Fibroblast of peridontal ligament (primary cell): Measurements from ENCODE around the gene STAU1.
"Not testable (repeated sequence)": the region's sequence is repeated elsewhere in the genome, so short reads cannot be mapped to it uniquely, and the experiment has no call there.

Experiments used
- DNase-seq: peaks from one replicate; pipeline ENCODE4 v3.0.0-alpha.2; 2010; ENCODE audit errors: extremely low read depth

Gene STAU1, protein sequence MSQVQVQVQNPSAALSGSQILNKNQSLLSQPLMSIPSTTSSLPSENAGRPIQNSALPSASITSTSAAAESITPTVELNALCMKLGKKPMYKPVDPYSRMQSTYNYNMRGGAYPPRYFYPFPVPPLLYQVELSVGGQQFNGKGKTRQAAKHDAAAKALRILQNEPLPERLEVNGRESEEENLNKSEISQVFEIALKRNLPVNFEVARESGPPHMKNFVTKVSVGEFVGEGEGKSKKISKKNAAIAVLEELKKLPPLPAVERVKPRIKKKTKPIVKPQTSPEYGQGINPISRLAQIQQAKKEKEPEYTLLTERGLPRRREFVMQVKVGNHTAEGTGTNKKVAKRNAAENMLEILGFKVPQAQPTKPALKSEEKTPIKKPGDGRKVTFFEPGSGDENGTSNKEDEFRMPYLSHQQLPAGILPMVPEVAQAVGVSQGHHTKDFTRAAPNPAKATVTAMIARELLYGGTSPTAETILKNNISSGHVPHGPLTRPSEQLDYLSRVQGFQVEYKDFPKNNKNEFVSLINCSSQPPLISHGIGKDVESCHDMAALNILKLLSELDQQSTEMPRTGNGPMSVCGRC

GRCh38 chr20:49187851-49188641 is at the start of gene STAU1:
TSS of gene STAU1 (minus strand) at chr20:49188334. CDS start at chr20:49166201, 22,133 bp downstream.
- DNase-seq = peak; percentile 90

- no peak for DNase-seq
These were observed 49.4 kb upstream of the STAU1 start for GRCh38 chr20:49237531-49237930.

- no peak for DNase-seq
These were observed 48.2 kb upstream of the STAU1 start for GRCh38 chr20:49236301-49236700.

DNA sequence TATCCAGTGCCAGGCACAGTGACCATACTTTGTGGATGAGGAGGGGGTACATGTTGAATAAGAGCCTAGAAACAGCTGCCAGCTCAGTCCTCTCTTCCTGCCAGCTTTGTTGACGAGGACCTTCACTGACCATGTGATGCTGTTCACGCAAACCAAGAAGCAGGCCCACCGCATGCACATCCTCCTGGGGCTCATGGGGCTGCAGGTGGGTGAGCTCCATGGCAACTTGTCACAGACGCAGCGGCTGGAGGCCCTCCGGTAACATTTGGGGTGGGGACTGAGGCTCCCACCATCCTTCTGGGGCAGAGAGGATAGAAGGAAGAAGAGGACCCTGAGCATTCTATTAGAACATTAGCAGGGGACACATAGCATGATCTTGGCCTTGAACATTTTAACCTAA is 46.7 kb upstream of the STAU1 start:
- no peak for DNase-seq

GRCh38 chr20:49233226-49233625 is 45.1 kb upstream of the STAU1 start:
- no peak for DNase-seq

DNA sequence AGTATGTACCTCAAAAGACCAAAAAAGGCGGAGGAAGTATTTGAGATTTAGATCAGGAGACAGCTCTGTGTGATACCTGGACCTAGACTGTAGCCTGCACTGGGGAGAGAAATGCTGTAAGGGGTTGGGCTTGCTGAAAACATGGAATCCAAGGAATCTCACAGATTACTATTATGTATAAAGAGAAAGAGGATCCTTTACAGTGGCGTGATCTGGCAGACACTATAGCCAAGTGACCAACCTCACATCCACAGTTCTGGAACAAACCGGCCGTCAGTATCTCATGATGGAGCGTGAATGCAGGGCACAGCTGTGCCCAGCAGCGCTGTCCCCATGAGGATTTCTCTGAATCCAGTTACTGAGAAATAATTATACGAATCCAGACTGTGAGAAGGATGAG is 43.3 kb upstream of the STAU1 start:
- DNase-seq = no peak

- DNase-seq = peak; percentile 26
These were observed 42.5 kb upstream of the STAU1 start for GRCh38 chr20:49230561-49231133.

DNA sequence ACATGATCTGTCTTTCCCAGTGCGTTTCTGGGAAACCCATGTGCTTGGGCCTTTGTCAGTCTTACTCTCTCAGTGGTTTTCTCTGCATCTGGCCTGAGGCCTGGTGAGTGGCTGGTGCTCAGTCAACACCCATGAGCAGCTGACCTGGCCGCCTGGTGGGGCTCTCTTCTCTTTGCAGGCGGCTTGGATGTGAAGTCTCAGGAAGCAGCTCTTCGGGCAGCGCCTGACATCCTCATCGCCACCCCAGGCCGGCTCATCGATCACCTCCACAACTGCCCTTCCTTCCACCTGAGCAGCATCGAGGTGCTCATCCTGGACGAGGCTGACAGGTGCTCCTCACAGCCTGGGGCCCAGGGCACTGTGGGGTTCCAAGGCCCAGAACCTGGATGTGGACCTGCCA is 41.9 kb upstream of the STAU1 start:
- no peak for DNase-seq

DNA sequence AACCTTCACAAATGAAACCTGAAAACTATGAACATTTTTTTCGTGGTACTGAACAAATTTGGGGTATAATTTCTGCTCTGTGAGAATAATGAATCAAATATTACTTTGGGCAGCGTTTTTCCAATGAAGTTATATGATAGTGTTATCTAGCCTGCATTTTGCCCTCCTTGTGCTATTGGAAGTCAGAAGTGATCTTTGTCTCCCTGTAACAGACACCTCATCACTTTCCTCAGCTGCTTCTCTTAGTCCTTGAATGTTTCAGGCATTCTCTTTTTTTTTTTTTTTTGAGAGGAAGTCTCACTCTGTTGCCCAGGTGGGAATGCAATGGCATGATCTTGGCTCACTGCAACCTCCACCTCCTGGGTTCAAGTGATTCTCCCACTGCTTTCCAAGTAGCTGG is 41.2 kb upstream of the STAU1 start:
- no peak for DNase-seq

DNA sequence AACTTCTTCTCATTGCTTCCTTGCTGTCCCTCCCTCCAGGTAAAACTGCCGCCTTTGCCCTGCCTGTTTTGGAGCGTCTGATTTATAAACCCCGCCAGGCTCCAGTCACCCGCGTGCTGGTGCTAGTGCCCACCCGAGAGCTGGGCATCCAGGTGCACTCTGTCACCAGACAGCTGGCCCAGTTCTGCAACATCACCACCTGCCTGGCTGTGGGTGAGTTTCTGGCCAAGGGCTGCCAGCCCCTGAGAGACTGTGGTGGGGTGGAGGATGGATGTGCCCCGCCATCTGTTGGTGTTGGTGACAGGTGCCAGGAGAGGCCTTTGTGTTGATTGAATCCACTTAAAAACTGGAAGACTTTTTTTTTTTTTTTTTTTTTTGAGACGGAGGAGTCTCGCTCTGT is 40.5 kb upstream of the STAU1 start:
- DNase-seq = no peak

GRCh38 chr20:49225896-49226295 is 37.8 kb upstream of the STAU1 start:
- no peak for DNase-seq

DNA sequence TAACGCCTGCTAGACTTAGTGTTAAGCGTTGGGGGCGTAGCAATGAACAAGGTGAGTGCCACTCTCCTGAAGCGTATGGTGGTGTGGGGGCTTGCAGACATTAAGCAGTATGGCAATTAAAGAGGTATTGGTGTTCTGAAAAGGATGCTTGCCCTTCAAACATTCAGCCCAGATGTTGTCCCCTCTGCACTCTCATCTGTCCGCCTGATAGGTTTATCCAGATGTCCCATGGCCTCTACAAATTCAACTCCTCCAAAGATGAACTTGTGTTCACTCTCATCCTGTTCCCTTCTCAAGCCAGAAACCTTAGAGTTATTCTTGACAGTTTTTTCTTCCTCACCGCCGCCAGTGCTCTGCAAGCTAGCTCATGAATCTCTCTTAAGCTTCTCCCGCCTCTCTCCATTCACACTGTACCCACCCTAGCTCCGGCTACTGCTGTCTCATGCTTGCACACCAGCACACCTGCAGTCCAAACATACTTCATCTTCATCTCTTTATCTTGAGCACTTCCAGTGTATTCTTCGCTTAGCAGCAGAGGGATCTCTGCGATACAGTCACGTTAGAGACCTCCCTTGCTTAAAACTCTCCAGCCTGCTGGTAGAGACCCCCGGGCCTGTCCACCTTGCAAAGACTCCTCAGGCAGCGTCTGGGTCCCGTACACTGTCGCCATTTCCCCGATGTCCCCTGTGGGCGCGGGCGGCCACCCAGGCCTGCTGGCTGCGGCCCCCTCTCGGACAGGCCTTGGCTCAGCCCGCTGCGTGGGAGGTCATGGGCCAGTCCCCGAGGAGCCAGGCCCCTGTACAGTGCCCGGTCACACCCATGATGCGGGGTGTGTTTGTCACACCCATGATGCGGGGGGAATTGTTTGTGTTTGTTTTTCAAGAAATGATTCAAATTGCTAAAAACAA is 32.0 kb upstream of the STAU1 start:
- DNase-seq = no peak

DNA sequence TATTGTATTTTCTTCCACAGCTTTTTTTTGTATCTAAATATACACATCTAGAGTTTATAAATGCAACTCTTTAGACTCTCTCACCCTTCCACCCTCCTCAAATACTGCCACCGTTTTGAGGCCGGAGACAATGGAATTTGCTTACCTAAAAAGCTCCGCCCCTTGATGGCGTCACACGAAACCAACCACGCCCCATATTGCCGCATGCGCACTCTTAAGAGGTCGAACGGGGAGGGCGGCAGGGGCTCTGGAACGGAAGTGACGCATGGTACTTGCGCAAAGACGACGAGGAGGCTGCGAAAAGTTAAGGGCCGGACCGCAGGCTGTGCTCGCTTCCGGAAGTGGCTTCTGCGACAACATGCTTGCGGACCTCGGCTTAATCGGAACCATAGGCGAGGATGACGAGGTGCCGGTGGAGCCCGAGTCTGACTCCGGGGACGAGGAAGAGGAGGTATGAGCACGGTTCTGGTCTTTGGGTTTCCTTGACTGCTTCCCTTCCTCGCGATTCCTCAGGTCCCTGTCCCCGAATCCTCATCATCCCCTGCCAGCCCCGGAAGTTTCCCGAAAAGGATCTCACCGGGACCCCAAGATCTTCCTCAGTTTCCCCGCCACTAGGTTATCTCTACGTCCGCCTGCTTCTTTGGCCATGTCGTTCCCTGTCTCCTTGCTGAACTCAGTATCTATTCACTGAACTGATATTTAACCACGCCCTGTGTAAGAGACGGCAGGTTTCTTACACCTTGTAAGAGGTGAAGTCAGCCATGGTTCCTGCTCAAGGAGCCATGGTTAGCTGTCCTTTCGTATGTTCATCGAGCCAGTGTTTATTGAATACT is 31.2 kb upstream of the STAU1 start, which contains the start of gene DDX27:
TSS of gene DDX27 (plus strand) at position 326 of the 833 bp plus-strand sequence. CDS start at position 359, 33 bp downstream.
- peak; percentile 99 for DNase-seq

GRCh38 chr20:49218739-49219090 is 30.6 kb upstream of the STAU1 start:
- not testable (repeated sequence) for DNase-seq

- peak; percentile 93 for DNase-seq
These were observed 29.0 kb upstream of the STAU1 start for GRCh38 chr20:49216991-49217578.

- DNase-seq = no peak
These were observed 27.1 kb upstream of the STAU1 start for GRCh38 chr20:49215232-49215631.

DNA sequence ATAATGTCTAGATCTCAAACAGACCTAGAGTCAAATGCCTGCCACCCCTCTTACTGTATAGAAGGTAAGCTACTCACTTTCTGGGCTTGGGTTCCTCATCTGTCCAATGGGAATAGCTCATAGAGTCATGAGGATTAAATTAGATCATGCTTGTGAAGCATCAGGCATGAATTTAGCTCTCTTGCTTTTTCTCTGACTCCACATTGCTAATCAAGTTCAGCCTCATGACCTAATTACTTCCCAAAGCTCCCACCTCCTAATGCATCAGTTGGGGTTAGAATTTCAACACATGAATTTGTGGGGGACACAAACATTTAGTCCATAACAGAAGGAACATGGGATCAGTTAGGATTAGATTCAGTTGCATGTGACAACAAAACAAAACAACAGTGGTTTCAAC is 26.4 kb upstream of the STAU1 start:
- peak; percentile 36 for DNase-seq

DNA sequence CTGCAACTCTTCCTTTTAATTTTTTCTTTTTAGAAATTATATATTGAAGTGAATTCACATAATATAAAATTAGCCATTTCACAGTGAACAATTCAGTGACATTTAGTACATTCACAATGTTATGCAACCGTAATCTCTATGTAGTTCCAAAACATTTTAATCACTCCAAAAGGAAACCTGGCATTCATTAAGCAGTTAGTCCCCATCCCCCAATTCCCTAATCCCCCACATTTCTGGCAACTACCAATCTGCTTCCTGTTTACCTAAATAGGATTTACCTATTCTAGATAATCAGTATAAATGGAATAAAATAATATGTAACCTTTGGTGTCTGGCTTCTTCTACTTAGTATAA is 22.6 kb upstream of the STAU1 start:
- DNase-seq = no peak

GRCh38 chr20:49210101-49210756 is 22.1 kb upstream of the STAU1 start:
- DNase-seq = peak; percentile 90
